GM12873 (cell line): ENCODE results near the gene NPAS3.
A peak's percentile ranks its signal among the peaks of the same experiment; 100 is the strongest.

ENCODE experiments used
- CTCF ChIP-seq: IDR thresholded peaks from 2 replicates; pipeline ENCODE4 v1.5.1; 2012; ENCODE audit warnings: low read depth, mild to moderate bottlenecking, moderate library complexity, low read length, control low read depth; ENCODE audit not compliant: insufficient read depth; ENCODE audit errors: missing control alignments

The NPAS3 gene

GRCh38 chr14:33165926-33166289 lies 227.2 kb downstream of the NPAS3 start:
- no peak for TF ChIP-seq CTCF

GRCh38 chr14:33175951-33176350 lies 237.3 kb downstream of the NPAS3 start:
- TF ChIP-seq CTCF, result no peak

- TF ChIP-seq CTCF, result peak; percentile 9
Observed at GRCh38 chr14:33184587-33184986, 245.9 kb downstream of the NPAS3 start.

- no peak for TF ChIP-seq CTCF
Observed at GRCh38 chr14:33186656-33187055, 248.0 kb downstream of the NPAS3 start.

GRCh38 chr14:33188880-33189279 lies 250.2 kb downstream of the NPAS3 start:
- no peak for TF ChIP-seq CTCF

- TF ChIP-seq CTCF, result no peak
Observed at GRCh38 chr14:33191855-33192254, 253.2 kb downstream of the NPAS3 start.

GRCh38 chr14:33194551-33194950 lies 255.9 kb downstream of the NPAS3 start:
- TF ChIP-seq CTCF, result no peak
